Measurements from ENCODE around the gene CDR2. TPM values are rescaled to one million over a fixed set of nuclear protein-coding genes. Genes with fewer than 3 reads are reported as not detected.
A peak's percentile ranks its signal among the peaks of the same experiment; 100 is the strongest.

The CDR2 gene
- total and polyA plus RNA-seq, 8 donors = 7.9 to 15.5 (median 9.1) TPM

- WGBS, 2 donors = 94% methylated on average over 3 of the region's 3 CpGs
- ATAC-seq (no peak), DNase-seq (no peak), FAIRE-seq (no peak)
- no peak overlapping the region for H3K27ac ChIP-seq
- H3K4me3 ChIP-seq = no peak overlapping the region
- no peaks in the 10 kb centered on the region for H3K27me3 ChIP-seq
- intact Hi-C loops (cut with DNase I) = no loop called here
- TF ChIP-seq CTCF (IDR thresholded peaks at IDR 0.05) = no peak
- H3K9me3 ChIP-seq = no peaks in the 10 kb centered on the region
- H3K4me1 ChIP-seq = peaks cover 20 to 35% (median 23%) of the 10 kb centered on the region in 3 donors
- peaks cover 0 to 21% (median 0%) of the 10 kb centered on the region in 3 donors for H3K36me3 ChIP-seq
Measured at GRCh38 chr16:22366889-22367288, 7.5 kb downstream of the CDR2 start.

- Histone ChIP-seq H3K27ac (no peak overlapping the region), H3K36me3 (peaks cover 0 to 21% (median 0%) of the 10 kb centered on the region in 3 donors), H3K4me3 (no peak overlapping the region), H3K9me3 (no peaks in the 10 kb centered on the region), H3K27me3 (no peaks in the 10 kb centered on the region), H3K4me1 (peaks cover 18 to 33% (median 22%) of the 10 kb centered on the region in 3 donors)
- DNase-seq (no peak), FAIRE-seq (no peak), ATAC-seq (no peak)
- no peak for TF ChIP-seq CTCF (IDR thresholded peaks at IDR 0.05)
- WGBS, 2 donors = 96 to 98% methylated on average over 2 of the region's 2 CpGs
- intact Hi-C loops (cut with DNase I) = no loop called here
Measured at GRCh38 chr16:22366371-22366770, 8.0 kb downstream of the CDR2 start.

- no peak overlapping the region for H3K4me3 ChIP-seq
- no peak for TF ChIP-seq CTCF (IDR thresholded peaks at IDR 0.05)
- H3K27ac ChIP-seq = no peak overlapping the region
- no peaks in the 10 kb centered on the region for H3K27me3 ChIP-seq
- DNase-seq (no peak), ATAC-seq (no peak), FAIRE-seq (no peak)
- WGBS, 2 donors = 88 to 96% methylated on average over 2 of the region's 2 CpGs
- intact Hi-C loops (cut with DNase I) = no loop called here
- H3K9me3 ChIP-seq = no peaks in the 10 kb centered on the region
- peaks cover 10 to 13% (median 13%) of the 10 kb centered on the region in 3 donors for H3K4me1 ChIP-seq
- peaks cover 0 to 21% (median 0%) of the 10 kb centered on the region in 3 donors for H3K36me3 ChIP-seq
Measured at GRCh38 chr16:22364241-22364640, 10.2 kb downstream of the CDR2 start.

DNA sequence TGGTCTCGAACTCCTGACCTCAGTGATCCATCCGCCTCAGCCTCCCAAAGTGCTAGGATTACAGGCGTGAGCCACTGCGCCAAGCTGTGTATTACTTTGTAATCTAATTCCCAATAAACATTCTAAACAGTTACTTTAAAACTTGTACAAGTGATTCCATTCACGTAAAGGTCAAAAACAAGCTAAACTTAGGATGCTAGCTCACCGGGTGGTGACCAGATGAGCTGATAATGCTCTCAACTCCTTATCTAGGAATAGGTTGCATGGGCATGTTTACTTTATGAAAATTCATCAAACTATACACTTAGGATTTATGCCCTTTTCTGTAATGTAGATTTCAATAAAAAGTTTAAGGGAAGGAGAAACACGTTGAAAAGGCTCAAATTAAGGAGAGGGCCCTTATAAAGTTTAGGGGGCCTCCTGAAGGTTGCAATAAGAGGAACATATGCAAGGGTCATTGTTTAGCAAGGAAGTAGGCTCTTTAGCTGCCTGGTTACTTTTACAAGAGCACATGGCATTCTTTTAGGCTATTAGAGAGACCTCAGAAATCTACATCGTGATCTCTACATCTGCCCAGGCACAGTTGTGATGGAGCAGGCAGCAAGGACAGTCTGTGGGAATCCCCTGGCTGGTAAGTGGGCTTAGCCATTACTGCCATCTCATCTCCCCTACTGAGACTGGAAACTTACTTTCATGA is 13.3 kb downstream of the CDR2 start:
- 82 to 85% methylated on average over 8 of the region's 8 CpGs for WGBS, 2 donors
- no peak overlapping the region for H3K27ac ChIP-seq
- peaks cover 0 to 21% (median 0%) of the 10 kb centered on the region in 3 donors for H3K36me3 ChIP-seq
- intact Hi-C loops (cut with DNase I) = no loop called here
- H3K4me3 ChIP-seq = no peak overlapping the region
- no peak for DNase-seq
- no peaks in the 10 kb centered on the region for H3K4me1 ChIP-seq
- peak in 1 of 4 donors; percentile 29 for ATAC-seq
- no peak for TF ChIP-seq CTCF (IDR thresholded peaks at IDR 0.05)
- no peaks in the 10 kb centered on the region for H3K9me3 ChIP-seq
- H3K27me3 ChIP-seq = no peaks in the 10 kb centered on the region
- FAIRE-seq = no peak

DNA sequence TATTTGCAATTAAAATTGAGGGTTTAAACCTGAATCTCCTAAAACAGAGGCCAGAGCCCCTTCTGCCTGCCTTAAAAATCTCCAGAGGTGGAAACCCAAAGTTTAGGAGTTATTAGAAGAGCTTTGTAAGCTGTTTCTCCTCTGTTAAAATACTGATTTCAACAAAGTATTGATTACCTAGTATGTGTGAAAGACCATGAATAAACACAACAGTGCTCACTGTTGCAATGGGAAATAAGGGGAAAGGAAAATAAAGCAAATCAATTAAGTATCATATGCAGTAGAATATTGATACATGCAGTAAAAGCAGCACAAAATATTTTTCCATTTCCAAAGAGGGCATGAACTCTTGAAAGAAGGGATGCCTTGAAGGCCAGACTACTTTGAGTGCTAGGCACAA is 14.7 kb downstream of the CDR2 start:
- H3K4me1 ChIP-seq = no peaks in the 10 kb centered on the region
- intact Hi-C loops (cut with DNase I) = no loop called here
- no peak for TF ChIP-seq CTCF (IDR thresholded peaks at IDR 0.05)
- ATAC-seq (no peak), DNase-seq (no peak), FAIRE-seq (no peak)
- H3K27ac ChIP-seq = no peak overlapping the region
- no peak overlapping the region for H3K4me3 ChIP-seq
- no peaks in the 10 kb centered on the region for H3K27me3 ChIP-seq
- H3K36me3 ChIP-seq = peaks cover 0 to 21% (median 0%) of the 10 kb centered on the region in 3 donors
- H3K9me3 ChIP-seq = no peaks in the 10 kb centered on the region
